ENCODE data around the gene GPR108.

GPR108 gene

DNA sequence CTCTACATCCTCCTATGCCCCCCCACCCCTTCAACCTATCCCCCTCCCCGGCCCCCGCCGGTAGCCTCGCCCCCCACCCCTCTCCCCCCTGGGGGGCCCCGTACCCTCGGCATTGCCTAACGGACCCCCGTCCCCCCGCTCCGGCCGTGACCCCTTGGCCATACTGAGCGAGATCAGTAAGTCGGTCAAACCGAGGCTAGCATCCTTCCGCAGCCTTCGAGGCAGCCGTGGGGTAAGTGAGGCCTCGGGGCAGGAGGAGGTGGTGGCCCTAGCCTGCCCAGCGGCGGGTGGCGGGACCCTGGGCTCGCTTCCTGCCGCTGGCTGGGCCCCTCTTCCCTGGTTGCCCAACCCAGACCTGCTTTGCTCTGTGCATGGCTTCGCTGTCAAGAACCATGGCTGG, 8.6 kb upstream of the GPR108 start:
- peaks cover 71% of the 10 kb centered on the region for H3K36me3 ChIP-seq (replicated peaks; ENCODE audit: low read depth, low read length)

GRCh38 chr19:6744381-6745301, 7.3 kb upstream of the GPR108 start:
- H3K79me2 ChIP-seq (ENCODE audit: low read length): peaks cover 47% of the 10 kb centered on the region
- no peak overlapping the region for H3K27ac ChIP-seq (ENCODE audit: low read length)
- no peaks in the 10 kb centered on the region for H3K9me3 ChIP-seq (ENCODE audit: insufficient read depth, low read length)
- peaks cover 11% of the 10 kb centered on the region for H3K4me1 ChIP-seq (ENCODE audit: low read length)
- H3K36me3 ChIP-seq (replicated peaks; ENCODE audit: low read depth, low read length): peaks cover 71% of the 10 kb centered on the region
- no peak overlapping the region for H3K9ac ChIP-seq (ENCODE audit: low read length)
- TF ChIP-seq EZH2phosphoT487 (IDR thresholded peaks at IDR 0.05; ENCODE audit: low read depth): no peak
- TF ChIP-seq, protein P1, sequence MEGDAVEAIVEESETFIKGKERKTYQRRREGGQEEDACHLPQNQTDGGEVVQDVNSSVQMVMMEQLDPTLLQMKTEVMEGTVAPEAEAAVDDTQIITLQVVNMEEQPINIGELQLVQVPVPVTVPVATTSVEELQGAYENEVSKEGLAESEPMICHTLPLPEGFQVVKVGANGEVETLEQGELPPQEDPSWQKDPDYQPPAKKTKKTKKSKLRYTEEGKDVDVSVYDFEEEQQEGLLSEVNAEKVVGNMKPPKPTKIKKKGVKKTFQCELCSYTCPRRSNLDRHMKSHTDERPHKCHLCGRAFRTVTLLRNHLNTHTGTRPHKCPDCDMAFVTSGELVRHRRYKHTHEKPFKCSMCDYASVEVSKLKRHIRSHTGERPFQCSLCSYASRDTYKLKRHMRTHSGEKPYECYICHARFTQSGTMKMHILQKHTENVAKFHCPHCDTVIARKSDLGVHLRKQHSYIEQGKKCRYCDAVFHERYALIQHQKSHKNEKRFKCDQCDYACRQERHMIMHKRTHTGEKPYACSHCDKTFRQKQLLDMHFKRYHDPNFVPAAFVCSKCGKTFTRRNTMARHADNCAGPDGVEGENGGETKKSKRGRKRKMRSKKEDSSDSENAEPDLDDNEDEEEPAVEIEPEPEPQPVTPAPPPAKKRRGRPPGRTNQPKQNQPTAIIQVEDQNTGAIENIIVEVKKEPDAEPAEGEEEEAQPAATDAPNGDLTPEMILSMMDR (IDR thresholded peaks at IDR 0.05; ENCODE audit: low read depth, low read length): no peak
- H2AFZ ChIP-seq (ENCODE audit: low read depth, low read length): no peak overlapping the region
- no peak overlapping the region for H3K4me2 ChIP-seq (ENCODE audit: low read length)
- H3K4me3 ChIP-seq (ENCODE audit: low read length): no peak overlapping the region
- H4K20me1 ChIP-seq (ENCODE audit: insufficient read depth, low read length): peaks cover 41% of the 10 kb centered on the region
- no peaks in the 10 kb centered on the region for H3K27me3 ChIP-seq (ENCODE audit: low read depth, low read length)

More for the DNA sequence above, 8.6 kb upstream of the GPR108 start:
- H3K27ac ChIP-seq (ENCODE audit: low read length): no peak overlapping the region
- H3K79me2 ChIP-seq (ENCODE audit: low read length): peaks cover 34% of the 10 kb centered on the region
- no peaks in the 10 kb centered on the region for H3K9me3 ChIP-seq (ENCODE audit: insufficient read depth, low read length)
- no peak overlapping the region for H3K4me3 ChIP-seq (ENCODE audit: low read length)
- no peak overlapping the region for H3K4me2 ChIP-seq (ENCODE audit: low read length)
- H4K20me1 ChIP-seq (ENCODE audit: insufficient read depth, low read length): peaks cover 47% of the 10 kb centered on the region
- no peaks in the 10 kb centered on the region for H3K27me3 ChIP-seq (ENCODE audit: low read depth, low read length)
- H3K4me1 ChIP-seq (ENCODE audit: low read length): peaks cover 10% of the 10 kb centered on the region
- H2AFZ ChIP-seq (ENCODE audit: low read depth, low read length): no peak overlapping the region
- H3K9ac ChIP-seq (ENCODE audit: low read length): no peak overlapping the region
- TF ChIP-seq, protein P1 (IDR thresholded peaks at IDR 0.05; ENCODE audit: low read depth, low read length): no peak
- no peak for TF ChIP-seq EZH2phosphoT487 (IDR thresholded peaks at IDR 0.05; ENCODE audit: low read depth)

GRCh38 chr19:6743714-6744380, 6.5 kb upstream of the GPR108 start:
- Histone ChIP-seq H2AFZ (ENCODE audit: low read depth, low read length) (no peak overlapping the region), H3K9ac (ENCODE audit: low read length) (no peak overlapping the region), H3K4me1 (ENCODE audit: low read length) (peaks cover 15% of the 10 kb centered on the region), H3K79me2 (ENCODE audit: low read length) (peaks cover 48% of the 10 kb centered on the region), H3K4me2 (ENCODE audit: low read length) (no peak overlapping the region), H4K20me1 (ENCODE audit: insufficient read depth, low read length) (peaks cover 41% of the 10 kb centered on the region), H3K9me3 (ENCODE audit: insufficient read depth, low read length) (no peaks in the 10 kb centered on the region), H3K36me3 (replicated peaks; ENCODE audit: low read depth, low read length) (peaks cover 65% of the 10 kb centered on the region), H3K27ac (ENCODE audit: low read length) (no peak overlapping the region), H3K27me3 (ENCODE audit: low read depth, low read length) (no peaks in the 10 kb centered on the region), H3K4me3 (ENCODE audit: low read length) (no peak overlapping the region)
- TF ChIP-seq, protein P1 (IDR thresholded peaks at IDR 0.05; ENCODE audit: low read depth, low read length): no peak
- TF ChIP-seq EZH2phosphoT487 (IDR thresholded peaks at IDR 0.05; ENCODE audit: low read depth): no peak

DNA sequence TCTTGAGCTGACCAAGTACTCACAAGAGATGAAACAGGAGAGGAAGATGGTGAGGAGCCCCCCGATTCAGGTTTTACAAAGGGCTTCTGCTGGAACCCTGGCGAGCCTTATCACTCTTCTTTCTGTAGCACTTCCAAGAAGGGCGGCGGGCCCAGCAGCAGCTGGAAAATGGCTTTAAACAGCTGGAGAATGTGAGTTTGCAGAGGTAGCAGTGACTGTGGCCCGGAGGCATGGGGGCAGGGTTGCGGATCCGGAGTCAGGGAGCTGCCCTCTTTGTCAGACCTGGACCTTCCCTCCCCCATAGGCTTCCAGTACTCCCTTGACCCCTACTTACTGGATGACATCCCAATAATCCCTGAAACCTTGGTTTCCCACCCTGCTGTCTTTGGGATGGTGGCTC, 5.7 kb upstream of the GPR108 start:
- H3K4me2 ChIP-seq (ENCODE audit: low read length): no peak overlapping the region
- peaks cover 41% of the 10 kb centered on the region for H4K20me1 ChIP-seq (ENCODE audit: insufficient read depth, low read length)
- H3K27me3 ChIP-seq (ENCODE audit: low read depth, low read length): no peaks in the 10 kb centered on the region
- peaks cover 62% of the 10 kb centered on the region for H3K36me3 ChIP-seq (replicated peaks; ENCODE audit: low read depth, low read length)
- H3K4me1 ChIP-seq (ENCODE audit: low read length): peaks cover 23% of the 10 kb centered on the region
- H3K79me2 ChIP-seq (ENCODE audit: low read length): peaks cover 48% of the 10 kb centered on the region
- no peak overlapping the region for H3K9ac ChIP-seq (ENCODE audit: low read length)
- no peaks in the 10 kb centered on the region for H3K9me3 ChIP-seq (ENCODE audit: insufficient read depth, low read length)
- TF ChIP-seq, protein P1 (IDR thresholded peaks at IDR 0.05; ENCODE audit: low read depth, low read length): no peak
- no peak for TF ChIP-seq EZH2phosphoT487 (IDR thresholded peaks at IDR 0.05; ENCODE audit: low read depth)
- H3K27ac ChIP-seq (ENCODE audit: low read length): no peak overlapping the region
- H2AFZ ChIP-seq (ENCODE audit: low read depth, low read length): no peak overlapping the region
- no peak overlapping the region for H3K4me3 ChIP-seq (ENCODE audit: low read length)

All from OCI-LY3 (cell line).